H9 (cell line): ENCODE results near the gene MRTFA. TPM values are rescaled to one million over a fixed set of nuclear protein-coding genes. Genes with fewer than 3 reads are reported as not detected.

ENCODE experiments used
- DNase-seq: peaks from one replicate; pipeline ENCODE4 v3.0.0-alpha.2; 2017
- H2AFZ ChIP-seq: one replicate; pipeline ENCODE4 v1.6.1; 2013; ENCODE audit warnings: mild to moderate bottlenecking, low read length, control low read depth, moderate library complexity
- H2AK5ac ChIP-seq: 2 replicates; pipeline ENCODE4 v1.6.1; 2013; ENCODE audit warnings: low read length, control low read depth, mixed read lengths; ENCODE audit not compliant: insufficient read length
- H2BK120ac ChIP-seq: one replicate; pipeline ENCODE4 v1.6.1; 2013; ENCODE audit warnings: low read depth, mild to moderate bottlenecking, low read length, control low read depth, inconsistent platforms; ENCODE audit not compliant: poor library complexity, severe bottlenecking
- H2BK12ac ChIP-seq: 2 replicates; pipeline ENCODE4 v1.6.1; 2013; ENCODE audit warnings: low read length, control low read depth, mixed read lengths, low read depth; ENCODE audit not compliant: insufficient read length
- H2BK15ac ChIP-seq: 2 replicates; pipeline ENCODE4 v1.6.1; 2013; ENCODE audit warnings: low read depth, low read length, control low read depth
- H2BK20ac ChIP-seq: one replicate; pipeline ENCODE4 v1.6.1; 2013; ENCODE audit warnings: low read depth, mild to moderate bottlenecking, low read length, control low read depth, inconsistent platforms; ENCODE audit not compliant: poor library complexity, severe bottlenecking
- H2BK5ac ChIP-seq: 2 replicates; pipeline ENCODE4 v1.6.1; 2013; ENCODE audit warnings: low read length, control low read depth, mixed read lengths; ENCODE audit not compliant: insufficient read length
- H3K14ac ChIP-seq: 2 replicates; pipeline ENCODE4 v1.6.1; 2013; ENCODE audit warnings: low read length, control low read depth; ENCODE audit not compliant: insufficient read depth
- H3K18ac ChIP-seq: 2 replicates; pipeline ENCODE4 v1.6.1; 2013; ENCODE audit warnings: low read depth, mild to moderate bottlenecking, mixed read lengths, low read length, control low read depth; ENCODE audit not compliant: insufficient read length
- H3K23ac ChIP-seq: 2 replicates; pipeline ENCODE4 v1.6.1; 2013; ENCODE audit warnings: low read length, control low read depth, mixed read lengths, low read depth; ENCODE audit not compliant: insufficient read length
- H3K23me2 ChIP-seq: 2 replicates; pipeline ENCODE4 v1.6.1; 2013; ENCODE audit warnings: low read depth, mild to moderate bottlenecking, mixed read lengths, low read length, control low read depth; ENCODE audit not compliant: insufficient read length, poor library complexity, severe bottlenecking
- H3K27ac ChIP-seq: 2 replicates; pipeline ENCODE4 v1.5.1; 2013; ENCODE audit warnings: low read length, control low read depth, mixed read lengths, low read depth; ENCODE audit not compliant: insufficient read length
- H3K27me3 ChIP-seq: 2 replicates; pipeline ENCODE4 v1.6.1; 2013; ENCODE audit warnings: low read length, control low read depth, inconsistent platforms; ENCODE audit not compliant: insufficient read depth
- H3K4ac ChIP-seq: 2 replicates; pipeline ENCODE4 v1.6.1; 2013; ENCODE audit warnings: low read depth, mild to moderate bottlenecking, control low read depth, inconsistent platforms, low read length, moderate library complexity
- H3K4me1 ChIP-seq: 2 replicates; pipeline ENCODE4 v1.6.1; 2013; ENCODE audit warnings: low read length, control low read depth, inconsistent platforms; ENCODE audit not compliant: insufficient read depth
- H3K4me2 ChIP-seq: 2 replicates; pipeline ENCODE4 v1.6.1; 2013; ENCODE audit warnings: low read length, control low read depth, mixed read lengths; ENCODE audit not compliant: insufficient read length, insufficient read depth
- H3K56ac ChIP-seq: 2 replicates; pipeline ENCODE4 v1.6.1; 2013; ENCODE audit warnings: low read depth, mild to moderate bottlenecking, mixed read lengths, low read length, control low read depth; ENCODE audit not compliant: insufficient read length
- H3K79me1 ChIP-seq: 2 replicates; pipeline ENCODE4 v1.6.1; 2013; ENCODE audit warnings: low read depth, mild to moderate bottlenecking, moderate library complexity, low read length, control low read depth, inconsistent platforms; ENCODE audit not compliant: insufficient read depth, poor library complexity, severe bottlenecking
- H3K79me2 ChIP-seq: 2 replicates; pipeline ENCODE4 v1.6.1; 2013; ENCODE audit warnings: low read length, control low read depth, inconsistent platforms; ENCODE audit not compliant: insufficient read depth
- H3K9ac ChIP-seq: 2 replicates; pipeline ENCODE4 v1.6.1; 2013; ENCODE audit warnings: low read length, control low read depth, mixed read lengths; ENCODE audit not compliant: insufficient read length; ENCODE audit errors: extremely low read depth
- H3K9me3 ChIP-seq: one replicate; pipeline ENCODE4 v1.6.1; 2013; ENCODE audit warnings: low read depth, low read length, inconsistent platforms; ENCODE audit not compliant: control insufficient read depth
- H3T11ph ChIP-seq: one replicate; pipeline ENCODE4 v1.6.1; 2013; ENCODE audit warnings: mild to moderate bottlenecking, low read length, control low read depth, inconsistent platforms
- H4K20me1 ChIP-seq: one replicate; pipeline ENCODE4 v1.6.1; 2013; ENCODE audit not compliant: control insufficient read depth, insufficient read length, insufficient read depth
- H4K5ac ChIP-seq: 2 replicates; pipeline ENCODE4 v1.6.1; 2013; ENCODE audit warnings: low read depth, mild to moderate bottlenecking, mixed read lengths, low read length, control low read depth; ENCODE audit not compliant: insufficient read length
- H4K8ac ChIP-seq: replicated peaks from 2 replicates; pipeline ENCODE4 v1.6.1; 2013; ENCODE audit warnings: low read length, control low read depth, mixed read lengths, low read depth; ENCODE audit not compliant: insufficient read length
- H4K91ac ChIP-seq: 2 replicates; pipeline ENCODE4 v1.6.1; 2013; ENCODE audit warnings: low read depth, mild to moderate bottlenecking, moderate library complexity, mixed read lengths, low read length, control low read depth; ENCODE audit not compliant: insufficient read length
- H3K27ac Mint-ChIP-seq, 3 experiments: 2 replicates in 2 of 3; 3 replicates in 1 of 3; pipeline ENCODE4 v1.8.0; 2020 to 2021; ENCODE audit warnings: mixed read lengths in 3 of 3, mild to moderate bottlenecking in 1 of 3, moderate library complexity in 1 of 3
- H3K27me3 Mint-ChIP-seq: 2 replicates; pipeline ENCODE4 v1.8.0; 2021; ENCODE audit warnings: low read depth, mild to moderate bottlenecking, moderate library complexity, mixed read lengths
- H3K36me3 Mint-ChIP-seq, 3 experiments: 2 replicates in 2 of 3; 3 replicates in 1 of 3; pipeline ENCODE4 v1.8.0; 2020 to 2021; ENCODE audit warnings: low read depth in 3 of 3, mixed read lengths in 3 of 3; ENCODE audit not compliant: insufficient read depth in 1 of 3
- H3K4me1 Mint-ChIP-seq, 2 experiments: 2 replicates each; pipeline ENCODE4 v1.8.0; 2020; ENCODE audit warnings: mixed read lengths in 2 of 2
- H3K4me3 Mint-ChIP-seq, 2 experiments: 2 replicates in 1 of 2; 3 replicates in 1 of 2; pipeline ENCODE4 v1.8.0; 2020 to 2021; ENCODE audit warnings: mild to moderate bottlenecking in 2 of 2, mixed read lengths in 2 of 2, moderate library complexity in 1 of 2
- H3K9me3 Mint-ChIP-seq, 2 experiments: 2 replicates in 1 of 2; 3 replicates in 1 of 2; pipeline ENCODE4 v1.8.0; 2020; ENCODE audit warnings: mild to moderate bottlenecking in 2 of 2, mixed read lengths in 2 of 2, moderate library complexity in 1 of 2
- CTCF ChIP-seq: fragments of 200-600 bp; sonication (generic); conservative IDR thresholded peaks from 3 replicates; pipeline ENCODE4 v1.8.0; 2021; ENCODE audit warnings: antibody characterized with exemption, mild to moderate bottlenecking
- WGBS: extraction: QIAGEN DNeasy Blood & Tissue Kit; methylation state at CpG from one replicate; pipeline ENCODE4 v1.1.7; 2013; ENCODE audit warnings: missing lambda C conversion rate, low lambda C conversion rate, mixed read lengths; ENCODE audit not compliant: insufficient read length; ENCODE audit errors: extremely low coverage; 5-methylcytosine and 5-hydroxymethylcytosine counted together
- total RNA-seq: library from RNA; stranded (reverse); gene quantifications from 2 replicates; pipeline ENCODE4 v1.2.1, GENCODE V29; 2021

The MRTFA gene
- total RNA-seq, 1 experiment from 2014 or later = 38.1 TPM

- Mint-ChIP-seq H3K27me3 (no peaks in the 10 kb centered on the region), H3K4me1 (peaks cover 50% of the 10 kb centered on the region in 2 experiments), H3K4me3 (no peak overlapping the region)
Observed at GRCh38 chr22:40605761-40606160, 30.8 kb downstream of the MRTFA start.

More at GRCh38 chr22:40605761-40606160, 30.8 kb downstream of the MRTFA start:
- TF ChIP-seq CTCF = no peak
- no peak overlapping the region for H2BK20ac ChIP-seq
- no peaks in the 10 kb centered on the region for H4K20me1 ChIP-seq
- no peak overlapping the region for H3K4me2 ChIP-seq
- no peak overlapping the region for H4K5ac ChIP-seq
- H2AK5ac ChIP-seq = no peak overlapping the region
- H3K36me3 Mint-ChIP-seq = no peaks in the 10 kb centered on the region; a peak in 1 of 7 replicates
- no peak overlapping the region for H3K4ac ChIP-seq
- no peak overlapping the region for H3T11ph ChIP-seq
- DNase-seq = no peak
- no peak overlapping the region for H2BK15ac ChIP-seq
- WGBS = no CpG with 5 or more reads among the region's 1 CpG
- H3K56ac ChIP-seq = no peak overlapping the region
- no peak overlapping the region for H3K27ac ChIP-seq
- peaks cover 2% of the 10 kb centered on the region; the same call in 1 of the 2 replicates for H3K79me2 ChIP-seq
- H2BK120ac ChIP-seq = no peak overlapping the region
- H3K23ac ChIP-seq = no peak overlapping the region
- no peak overlapping the region for H3K14ac ChIP-seq
- peaks cover 3% of the 10 kb centered on the region for H3K79me1 ChIP-seq
- peak overlapping the region in 1 of 3 experiments; percentile 83; a peak in 2 of 7 replicates for H3K27ac Mint-ChIP-seq
- no peak overlapping the region for H2BK12ac ChIP-seq
- H3K9me3 ChIP-seq = no peaks in the 10 kb centered on the region
- H2BK5ac ChIP-seq = no peak overlapping the region
- no peak overlapping the region for H3K9ac ChIP-seq
- peaks cover 4% of the 10 kb centered on the region; the same call in 1 of the 2 replicates for H3K4me1 ChIP-seq
- no peaks in the 10 kb centered on the region for H3K27me3 ChIP-seq
- no peak overlapping the region for H3K18ac ChIP-seq
- no peaks in the 10 kb centered on the region for H3K9me3 Mint-ChIP-seq
- H4K8ac ChIP-seq = no peak overlapping the region
- H3K23me2 ChIP-seq = no peaks in the 10 kb centered on the region
- H2AFZ ChIP-seq = no peak overlapping the region
- no peak overlapping the region for H4K91ac ChIP-seq
